GM19324 (cell line): ENCODE data around the gene ADGRL3.

ENCODE experiments used
- ATAC-seq: cut with Tn5 transposase; IDR thresholded peaks from one replicate; pipeline ENCODE4 v1.9.1; 2021; ENCODE audit warnings: mild to moderate bottlenecking, moderate library complexity; ENCODE audit not compliant: unreplicated experiment, low FRiP score

Gene ADGRL3

GRCh38 chr4:61770456-61770855 lies 570.3 kb downstream of the ADGRL3 start:
- ATAC-seq, result no peak

- no peak for ATAC-seq
Observed at GRCh38 chr4:61771056-61771455, 570.9 kb downstream of the ADGRL3 start.

- no peak for ATAC-seq
Observed at GRCh38 chr4:61772126-61772525, 572.0 kb downstream of the ADGRL3 start.

GRCh38 chr4:61773655-61774245 lies 573.6 kb downstream of the ADGRL3 start:
- ATAC-seq, result no peak

- no peak for ATAC-seq
Observed at GRCh38 chr4:61782133-61782532, 582.0 kb downstream of the ADGRL3 start.

GRCh38 chr4:61783050-61783449 lies 582.9 kb downstream of the ADGRL3 start:
- ATAC-seq, result no peak

- no peak for ATAC-seq
Observed at GRCh38 chr4:61785761-61786160, 585.6 kb downstream of the ADGRL3 start.

- no peak for ATAC-seq
Observed at GRCh38 chr4:61786211-61786610, 586.1 kb downstream of the ADGRL3 start.

GRCh38 chr4:61795998-61796397 lies 595.9 kb downstream of the ADGRL3 start:
- no peak for ATAC-seq

GRCh38 chr4:61799794-61800193 lies 599.7 kb downstream of the ADGRL3 start:
- no peak for ATAC-seq

GRCh38 chr4:61805227-61805626 lies 605.1 kb downstream of the ADGRL3 start:
- ATAC-seq, result no peak

- ATAC-seq, result no peak
Observed at GRCh38 chr4:61805979-61806378, 605.9 kb downstream of the ADGRL3 start.

GRCh38 chr4:61812171-61812570 lies 612.0 kb downstream of the ADGRL3 start:
- no peak for ATAC-seq

GRCh38 chr4:61817071-61817470 lies 616.9 kb downstream of the ADGRL3 start:
- no peak for ATAC-seq

GRCh38 chr4:61820136-61820535 lies 620.0 kb downstream of the ADGRL3 start:
- no peak for ATAC-seq

GRCh38 chr4:61824454-61824853 lies 624.3 kb downstream of the ADGRL3 start:
- no peak for ATAC-seq

GRCh38 chr4:61827907-61828391 lies 627.8 kb downstream of the ADGRL3 start:
- ATAC-seq, result no peak

- ATAC-seq, result no peak
Observed at GRCh38 chr4:61828960-61829359, 628.8 kb downstream of the ADGRL3 start.

- ATAC-seq, result no peak
Observed at GRCh38 chr4:61831987-61832386, 631.9 kb downstream of the ADGRL3 start.

GRCh38 chr4:61837395-61837794 lies 637.3 kb downstream of the ADGRL3 start:
- ATAC-seq, result no peak

- ATAC-seq, result no peak
Observed at GRCh38 chr4:61838072-61838471, 637.9 kb downstream of the ADGRL3 start.

- no peak for ATAC-seq
Observed at GRCh38 chr4:61841714-61842113, 641.6 kb downstream of the ADGRL3 start.

- no peak for ATAC-seq
Observed at GRCh38 chr4:61851126-61851525, 651.0 kb downstream of the ADGRL3 start.
